Glomerular endothelial cell (primary cell): Measurements from ENCODE around the gene HEMK1. TPM values are rescaled to one million over a fixed set of nuclear protein-coding genes. Genes with fewer than 3 reads are reported as not detected.

Source experiments
- DNase-seq: peaks from one replicate; pipeline ENCODE4 v3.0.0-alpha.2; 2011; ENCODE audit warnings: low read depth, low spot score; ENCODE audit errors: extremely low read depth
- total RNA-seq: library from RNA; depleted of rRNA; stranded (reverse); fragments of >200 nt; gene quantifications from 2 replicates; pipeline ENCODE4 v1.2.3, GENCODE V29; 2015

HEMK1 gene
- total RNA-seq, 1 donor from 2014 or later = 12.9 TPM

- peak; percentile 23 for DNase-seq
Measured at GRCh38 chr3:50542177-50543034, 26.9 kb upstream of the HEMK1 start.

- DNase-seq = no peak
Measured at GRCh38 chr3:50545781-50546180, 23.5 kb upstream of the HEMK1 start.

GRCh38 chr3:50549226-50549625 lies 20.1 kb upstream of the HEMK1 start:
- no peak for DNase-seq

GRCh38 chr3:50550079-50550736 lies 19.1 kb upstream of the HEMK1 start:
- no peak for DNase-seq

GRCh38 chr3:50551054-50551659 lies 18.2 kb upstream of the HEMK1 start:
- no peak for DNase-seq

- DNase-seq = no peak
Measured at GRCh38 chr3:50551681-50552435, 17.5 kb upstream of the HEMK1 start.

GRCh38 chr3:50552598-50552997 lies 16.7 kb upstream of the HEMK1 start:
- DNase-seq = no peak

GRCh38 chr3:50554553-50554952 lies 14.8 kb upstream of the HEMK1 start:
- no peak for DNase-seq

GRCh38 chr3:50557106-50557505 lies 12.2 kb upstream of the HEMK1 start:
- DNase-seq = no peak

GRCh38 chr3:50557915-50558314 lies 11.4 kb upstream of the HEMK1 start:
- DNase-seq = no peak

- no peak for DNase-seq
Measured at GRCh38 chr3:50559702-50560101, 9.6 kb upstream of the HEMK1 start.

GRCh38 chr3:50562861-50563260 lies 6.5 kb upstream of the HEMK1 start:
- DNase-seq = no peak

GRCh38 chr3:50563867-50564266 lies 5.5 kb upstream of the HEMK1 start:
- no peak for DNase-seq

GRCh38 chr3:50564321-50564720 lies 5.0 kb upstream of the HEMK1 start:
- DNase-seq = no peak

- DNase-seq = no peak
Measured at GRCh38 chr3:50567011-50567385, 2.3 kb upstream of the HEMK1 start.

GRCh38 chr3:50567386-50568167 lies 1.7 kb upstream of the HEMK1 start, which contains the start of gene C3orf18:
Gene C3orf18 (minus strand): TSS chr3:50567747. CDS start chr3:50565699, 2,048 bp downstream.
- no peak for DNase-seq

- DNase-seq = no peak
Measured at GRCh38 chr3:50570508-50571279, 1.4 kb downstream of the HEMK1 start.

GRCh38 chr3:50571486-50571885 lies 2.2 kb downstream of the HEMK1 start:
- no peak for DNase-seq

- peak; percentile 33 for DNase-seq
Measured at GRCh38 chr3:50572158-50572557, 2.8 kb downstream of the HEMK1 start.
